Right ventricle myocardium superior (tissue), 1 donor: Measurements from ENCODE around the gene DPEP3. TPM values are rescaled to one million over a fixed set of nuclear protein-coding genes. Genes with fewer than 3 reads are reported as not detected.
"Not testable (repeated sequence)": the region's sequence is repeated elsewhere in the genome, so short reads cannot be mapped to it uniquely, and the experiment has no call there.

Source experiments
- ATAC-seq: fragments of 200-7000 bp; cut with Tn5 transposase; one replicate; pipeline ENCODE4 v1.9.1; 2020; ENCODE audit warnings: mild to moderate bottlenecking; ENCODE audit not compliant: poor library complexity
- DNase-seq: peaks from one replicate; pipeline ENCODE4 v3.0.0-alpha.2; 2020
- intact Hi-C: fragments of 100-400 bp; cut with DNase I; formaldehyde crosslinking; loops from one replicate; pipeline ENCODE4 v1.11.2; 2022
- total RNA-seq: library from RNA; stranded (reverse); fragmentation: NEBNext Ultra II Directional; extraction: Animal tissue kit (Norgen Biotek cat#: 25700); gene quantifications from one replicate; pipeline ENCODE4 v1.2.1, GENCODE V29; 2021
- donor health status: DM: no; HTN: yes; CAD: no; lungs with severe emphysema.

Gene DPEP3
- total RNA-seq, 1 donor from 2014 or later, result not detected

DNA sequence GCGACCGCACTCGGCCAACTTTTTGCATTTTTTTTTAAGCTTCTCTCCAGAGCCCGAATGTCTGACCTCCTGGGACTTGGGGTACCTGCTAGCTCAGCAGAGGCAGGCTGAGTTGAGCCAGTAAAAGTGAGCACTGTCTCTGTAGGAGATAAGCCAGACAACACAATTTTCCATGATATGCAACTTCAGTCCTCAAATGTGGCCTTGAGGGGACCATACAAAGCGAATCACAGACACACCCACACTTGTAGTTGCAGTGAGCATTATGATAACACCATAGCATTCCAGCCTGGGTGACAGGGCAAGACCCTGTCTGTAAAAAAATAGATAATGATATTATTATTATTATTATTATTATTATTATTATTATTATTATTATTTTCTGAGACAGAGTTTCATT, 16.4 kb upstream of the DPEP3 start:
- ATAC-seq (no peak), DNase-seq (no peak)
- intact Hi-C loops, result no loop called here

GRCh38 chr16:67995423-67995822, 15.1 kb upstream of the DPEP3 start:
- intact Hi-C loops, result no loop called here
- ATAC-seq (no peak), DNase-seq (no peak)

DNA sequence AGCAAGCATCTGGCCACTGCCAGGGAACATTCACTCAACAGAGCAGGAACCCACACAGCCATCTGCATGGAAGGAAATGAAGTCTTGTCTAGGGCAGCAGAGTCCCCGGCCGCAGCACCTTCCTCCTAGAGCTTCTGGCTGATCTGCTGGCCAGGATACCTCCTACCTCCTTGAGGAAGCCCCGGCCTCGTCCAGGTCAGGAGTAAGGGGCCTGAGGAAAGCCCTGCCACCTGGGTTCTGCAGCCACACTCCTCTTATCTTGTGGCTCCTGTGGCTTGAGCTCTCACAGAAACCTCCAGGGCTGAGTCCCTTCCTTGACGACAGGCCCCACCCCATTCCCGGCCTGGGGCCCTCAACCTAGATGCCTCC, 13.7 kb upstream of the DPEP3 start:
- intact Hi-C loops, DNase-seq: not testable (repeated sequence)
- ATAC-seq, result peak; percentile 21

- ATAC-seq, result peak; percentile 96
- DNase-seq, result peak; percentile 92
- intact Hi-C loops, result no loop called here
Measured at GRCh38 chr16:67993207-67994039, 13.1 kb upstream of the DPEP3 start.

DNA sequence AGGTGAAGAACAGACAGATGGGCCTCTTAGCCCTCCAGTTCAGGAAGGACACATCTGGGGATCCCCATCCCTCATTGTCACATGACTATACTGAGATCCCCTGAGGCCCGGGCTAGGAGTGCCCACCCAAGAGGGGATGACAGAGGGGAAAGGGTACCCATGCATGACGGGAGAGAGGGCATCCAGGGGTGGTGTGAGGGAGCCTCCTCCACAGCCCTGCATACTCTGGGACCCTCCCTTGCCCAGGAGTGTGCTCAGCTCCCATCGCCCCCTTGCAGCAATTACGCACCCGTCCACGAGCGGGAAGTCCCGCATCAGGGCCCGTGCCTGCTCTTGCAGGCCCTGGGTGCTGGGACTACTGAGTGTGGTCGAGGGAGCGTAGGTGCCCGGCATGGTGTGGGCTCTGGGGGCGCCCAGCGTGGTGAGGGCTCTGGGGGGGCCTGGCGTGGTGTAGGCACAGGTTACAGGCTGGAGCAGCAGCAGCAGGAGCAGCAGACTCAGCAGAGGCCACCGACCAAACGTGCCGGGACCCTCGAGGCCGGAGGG, 12.4 kb upstream of the DPEP3 start:
- intact Hi-C loops, result no loop called here
- ATAC-seq (peak; percentile 9), DNase-seq (no peak)

- no peak for ATAC-seq
- intact Hi-C loops, result no loop called here
- no peak for DNase-seq
Measured at GRCh38 chr16:67990018-67990386, 9.7 kb upstream of the DPEP3 start.

GRCh38 chr16:67989322-67990017, 9.2 kb upstream of the DPEP3 start:
- intact Hi-C loops, result no loop called here
- DNase-seq, result no peak
- ATAC-seq, result no peak

DNA sequence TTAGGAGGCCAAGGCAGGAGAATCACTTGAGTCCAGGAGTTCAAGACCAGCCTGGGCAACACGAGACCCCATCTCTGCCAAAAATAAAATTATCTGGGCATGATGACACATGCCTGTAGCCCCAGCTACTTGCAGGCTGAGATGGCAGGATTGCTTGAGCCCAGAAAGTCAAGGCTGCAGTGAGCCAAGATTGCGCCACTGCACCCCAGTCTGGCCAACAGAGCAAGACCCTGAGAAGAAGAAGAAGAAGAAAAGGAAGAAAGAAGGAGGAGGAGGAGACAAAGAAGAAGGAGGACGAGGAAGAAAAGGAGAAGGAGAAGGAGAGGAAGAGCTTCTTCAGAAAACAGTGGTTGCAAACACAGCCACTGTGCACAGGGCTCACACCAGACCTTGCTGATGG, 8.4 kb upstream of the DPEP3 start:
- no peak for DNase-seq
- intact Hi-C loops, result no loop called here
- no peak for ATAC-seq

DNA sequence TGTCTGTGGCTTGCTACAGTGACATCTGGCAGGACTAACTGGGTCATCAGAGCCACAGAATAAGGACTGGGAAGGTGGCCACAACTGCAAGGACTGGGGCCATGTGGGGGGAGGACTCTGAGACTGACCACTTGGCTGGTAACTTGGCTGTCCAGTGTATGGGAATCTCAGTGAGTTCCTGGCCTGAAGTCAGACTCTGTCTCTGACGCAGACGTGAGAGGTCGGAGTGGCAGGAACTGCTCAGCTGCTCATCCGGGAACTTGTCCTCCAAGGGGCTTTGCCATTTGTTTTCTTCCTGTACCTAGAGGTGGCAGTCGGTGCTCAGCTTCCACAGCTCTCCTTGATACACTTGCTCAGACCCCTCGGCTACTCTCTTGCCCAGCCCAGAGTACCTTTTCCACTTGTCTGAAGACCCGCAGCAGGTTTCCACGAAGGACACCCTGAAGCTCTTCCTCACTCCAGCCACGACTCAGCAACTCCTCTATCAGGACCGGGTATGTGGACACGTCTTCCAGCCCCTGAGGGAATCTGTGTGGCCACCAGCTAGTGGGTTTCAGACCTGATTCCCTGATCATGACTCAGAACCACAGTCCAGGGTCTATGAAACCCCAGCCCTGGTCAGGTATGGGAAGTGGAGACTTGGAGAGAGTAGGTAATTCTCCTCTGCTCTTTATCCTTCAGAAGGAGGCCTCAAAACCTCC, 7.3 kb upstream of the DPEP3 start:
- DNase-seq (no peak), ATAC-seq (peak; percentile 40)
- intact Hi-C loops, result no loop called here

DNA sequence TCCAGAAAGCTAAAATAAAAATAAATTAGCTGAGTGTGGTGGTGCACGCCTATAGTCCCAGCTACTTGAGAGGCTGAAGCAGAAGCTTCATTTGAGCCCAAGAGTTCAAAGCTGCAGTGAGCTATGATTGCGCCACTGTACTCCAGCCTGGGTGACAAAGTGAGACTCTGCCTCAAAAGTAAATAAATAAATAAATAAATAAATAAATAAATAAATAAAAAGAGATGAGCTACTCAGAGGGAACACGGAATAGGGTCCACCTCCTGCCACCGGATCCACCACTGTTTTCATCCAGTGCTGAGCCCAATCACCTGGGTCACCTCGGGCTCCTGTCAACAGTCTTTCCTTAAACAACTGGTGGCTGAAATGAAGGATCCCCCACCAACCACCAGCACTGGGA, 6.7 kb upstream of the DPEP3 start:
- intact Hi-C loops, result no loop called here
- DNase-seq (no peak), ATAC-seq (no peak)

DNA sequence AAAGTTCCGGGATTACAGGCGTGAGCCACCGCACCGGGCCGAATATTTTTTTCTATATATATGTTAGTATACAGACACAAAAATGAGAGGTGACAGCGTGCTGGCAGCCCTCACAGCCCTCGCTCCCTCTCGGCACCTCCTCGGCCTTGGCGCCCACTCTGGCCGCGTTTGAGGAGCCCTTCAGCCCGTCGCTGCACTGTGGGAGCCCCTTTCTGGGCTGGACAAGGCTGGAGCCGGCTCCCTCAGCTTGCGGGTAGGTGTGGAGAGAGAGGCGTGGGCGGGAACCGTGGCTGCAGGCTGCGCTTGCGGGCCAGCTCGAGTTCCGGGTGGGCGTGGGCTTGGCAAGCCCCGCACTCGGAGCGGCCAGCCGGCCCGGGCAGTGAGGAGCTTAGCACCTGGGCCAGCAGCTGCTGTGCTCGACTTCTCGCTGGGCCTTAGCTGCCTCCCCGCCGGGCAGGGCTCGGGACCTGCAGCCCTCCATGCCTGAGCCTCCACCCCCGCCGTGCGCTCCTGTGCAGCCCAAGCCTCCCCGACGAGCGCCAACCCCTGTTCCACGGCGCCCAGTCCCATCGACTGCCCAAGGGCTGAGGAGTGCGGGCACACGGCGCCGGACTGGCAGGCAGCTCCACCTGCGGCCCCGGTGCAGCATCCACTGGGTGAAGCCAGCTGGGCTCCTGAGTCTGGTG, 1.9 kb upstream of the DPEP3 start:
- DNase-seq (no peak), ATAC-seq (no peak)
- intact Hi-C loops, result no loop called here

DNA sequence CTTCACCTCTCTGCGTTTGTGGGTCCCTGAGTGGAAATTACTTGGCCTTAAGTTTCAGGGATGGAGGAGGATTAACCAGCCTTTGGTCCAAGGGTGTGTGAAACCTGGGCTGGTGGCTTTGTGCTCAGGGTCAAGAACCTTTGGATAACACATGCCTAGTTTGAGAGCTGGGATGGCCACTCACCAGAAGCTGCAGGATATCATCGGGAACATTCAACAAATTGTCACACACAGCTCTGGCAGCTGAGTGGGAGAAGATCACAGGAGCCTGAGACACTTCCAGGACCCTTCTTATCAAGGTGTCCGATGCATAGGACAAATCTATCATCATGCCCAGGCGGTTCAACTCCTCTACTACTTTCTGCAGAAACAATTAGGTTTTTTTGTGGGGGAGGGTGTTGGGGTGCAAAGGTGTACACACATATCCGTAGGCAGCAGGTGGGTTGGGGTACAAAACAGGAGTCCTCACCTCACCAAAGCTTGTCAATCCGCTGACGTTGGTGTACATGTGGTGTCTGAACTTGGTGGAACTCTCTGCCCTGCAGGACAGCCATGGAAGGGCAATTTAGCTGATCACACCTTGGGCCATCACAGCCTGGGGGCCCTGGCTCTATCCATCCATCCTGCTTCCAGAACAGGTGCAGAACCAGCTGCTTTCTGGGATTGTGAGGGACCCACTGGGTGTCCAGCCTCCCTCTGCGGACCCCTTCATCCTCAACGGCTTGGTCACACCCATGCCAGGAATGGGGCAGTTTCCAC, 2.7 kb downstream of the DPEP3 start:
- intact Hi-C loops, result no loop called here
- no peak for DNase-seq
- peak; percentile 52 for ATAC-seq

DNA sequence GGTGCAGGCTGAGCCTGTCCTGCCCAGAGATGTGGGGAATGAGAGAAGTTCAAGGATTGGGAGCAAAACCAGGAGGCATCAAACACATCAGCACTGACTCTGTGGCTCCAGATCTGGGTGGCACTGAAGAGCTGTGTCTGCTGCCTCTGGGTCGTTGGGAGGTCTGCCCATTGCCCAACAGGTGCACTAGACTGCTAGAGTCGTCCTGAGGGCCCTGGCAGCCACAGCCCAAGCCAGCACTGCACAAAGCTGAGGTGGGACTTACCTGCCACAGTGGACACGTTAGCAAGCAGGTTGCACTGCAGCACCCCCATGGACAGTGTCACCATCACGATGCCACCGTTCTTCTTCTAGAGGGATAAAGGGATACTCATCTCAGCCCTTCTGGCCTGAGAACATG, 3.3 kb downstream of the DPEP3 start:
- no peak for DNase-seq
- intact Hi-C loops, result no loop called here
- ATAC-seq, result no peak

- intact Hi-C loops, result no loop called here
- no peak for DNase-seq
- no peak for ATAC-seq
Measured at GRCh38 chr16:67976205-67976604, 4.1 kb downstream of the DPEP3 start.

DNA sequence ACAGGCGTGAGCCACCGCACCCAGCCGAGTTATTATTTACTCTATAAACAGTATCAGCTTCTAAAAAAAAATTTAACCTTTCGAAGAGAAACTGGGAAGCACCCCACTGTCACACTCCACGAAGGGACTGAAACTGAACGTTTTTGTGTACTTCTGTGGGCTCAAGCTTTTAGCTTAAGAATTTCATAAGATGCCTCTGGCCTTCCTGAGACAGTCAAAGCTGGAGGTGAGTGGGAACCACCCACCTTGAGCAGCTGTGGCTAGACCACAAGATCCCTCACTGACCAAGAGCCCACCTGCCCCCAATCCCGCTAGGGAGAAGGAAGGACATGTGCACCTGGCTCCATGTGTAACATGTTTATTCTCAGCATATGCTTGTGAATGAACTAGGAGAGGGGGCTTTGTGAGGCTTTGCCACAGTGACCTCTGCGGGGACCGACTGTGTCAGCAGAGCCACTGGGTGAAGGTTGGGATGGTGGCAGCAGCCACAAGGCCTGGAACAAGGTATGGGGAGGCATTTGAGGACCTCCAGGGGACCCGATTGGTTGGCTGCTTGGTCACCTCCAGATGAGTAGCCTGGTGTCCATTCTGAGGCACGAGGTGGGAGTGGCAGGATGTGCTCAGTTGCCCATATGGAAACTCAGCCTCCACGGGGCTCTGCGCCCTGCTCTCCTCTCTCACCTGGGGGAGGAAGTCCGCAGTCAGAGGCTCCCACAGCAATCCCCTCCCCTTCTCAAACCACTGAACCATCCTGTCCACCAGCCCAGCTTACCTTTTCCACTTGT, 4.8 kb downstream of the DPEP3 start:
- intact Hi-C loops, result no loop called here
- ATAC-seq, result no peak
- DNase-seq, result no peak

DNA sequence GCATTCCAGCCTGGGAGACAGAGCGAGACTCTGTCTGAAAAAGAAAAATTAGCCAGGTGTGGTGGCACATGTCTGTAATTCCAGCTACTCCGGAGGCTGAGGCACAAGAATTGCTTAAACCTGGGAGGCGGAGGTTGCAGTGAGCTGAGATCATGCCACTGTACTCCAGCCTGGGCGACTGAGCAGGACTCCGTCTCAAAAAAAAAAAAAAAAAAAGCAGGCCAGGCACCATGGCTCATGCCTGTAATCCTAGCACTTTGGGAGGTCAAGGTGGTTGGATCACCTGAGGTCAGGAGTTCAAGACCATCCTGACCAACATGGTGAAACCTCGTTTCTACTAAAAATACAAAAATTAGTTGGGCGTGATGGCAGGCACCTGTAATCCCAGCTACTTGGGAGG, 8.0 kb downstream of the DPEP3 start:
- ATAC-seq, DNase-seq, intact Hi-C loops: not testable (repeated sequence)

- ATAC-seq, result no peak
- DNase-seq, result no peak
- intact Hi-C loops, result no loop called here
Measured at GRCh38 chr16:67971111-67971510, 9.2 kb downstream of the DPEP3 start.
